Aorta (tissue), 5 donors: ENCODE data around the gene SENP3. TPM values are rescaled to one million over a fixed set of nuclear protein-coding genes. Genes with fewer than 3 reads are reported as not detected.
A peak's percentile ranks its signal among the peaks of the same experiment; 100 is the strongest.

ENCODE experiments used
- ATAC-seq: fragments of 200-7000 bp; cut with Tn5 transposase; one replicate; pipeline ENCODE4 v1.9.1; 2022; ENCODE audit warnings: moderate library complexity; ENCODE audit not compliant: low FRiP score
- DNase-seq, 2 donors: peaks; one replicate each; pipeline ENCODE4 v3.0.0-alpha.2; 2020
- H3K27ac ChIP-seq, 2 donors: one replicate each; pipeline ENCODE4 v1.5.1; 2013; ENCODE audit warnings: low read length in 2 of 2, mild to moderate bottlenecking in 2 of 2, moderate library complexity in 2 of 2, control low read depth in 1 of 2, inconsistent platforms in 1 of 2, low read depth in 1 of 2
- H3K27me3 ChIP-seq, 2 donors: one replicate each; pipeline ENCODE4 v1.6.1; 2013; ENCODE audit warnings: control low read depth in 1 of 2, low read length in 1 of 2, mild to moderate bottlenecking in 1 of 2, moderate library complexity in 1 of 2; ENCODE audit not compliant: insufficient read depth in 2 of 2, control insufficient read depth in 1 of 2
- H3K36me3 ChIP-seq, 2 donors: one replicate each; pipeline ENCODE4 v1.6.1; 2013; ENCODE audit warnings: control low read depth in 1 of 2, low read length in 1 of 2, mild to moderate bottlenecking in 1 of 2; ENCODE audit not compliant: insufficient read depth in 2 of 2, control insufficient read depth in 1 of 2
- H3K4me1 ChIP-seq, 2 donors: one replicate each; pipeline ENCODE4 v1.6.1; 2013; ENCODE audit warnings: low read length in 2 of 2, control low read depth in 1 of 2, mild to moderate bottlenecking in 1 of 2, moderate library complexity in 1 of 2; ENCODE audit not compliant: insufficient read depth in 2 of 2, control insufficient read depth in 1 of 2
- H3K4me3 ChIP-seq, 2 donors: one replicate each; pipeline ENCODE4 v1.5.1; 2013; ENCODE audit warnings: low read length in 2 of 2, control low read depth in 1 of 2, mild to moderate bottlenecking in 1 of 2
- H3K9me3 ChIP-seq: one replicate; pipeline ENCODE4 v1.6.1; 2013; ENCODE audit warnings: mild to moderate bottlenecking, low read length; ENCODE audit not compliant: control insufficient read depth
- WGBS, 2 donors: extraction: QIAGEN DNeasy Blood & Tissue Kit; methylation state at CpG; one replicate each; pipeline ENCODE4 v1.1.7; 2013; 5-methylcytosine and 5-hydroxymethylcytosine counted together
- intact Hi-C, 2 donors: fragments of 100-400 bp; cut with DNase I; formaldehyde crosslinking; loops; one replicate each; pipeline versions ENCODE4 v1.14.2 to v1.15.0; 2022
- polyA plus RNA-seq, 2 donors: library from polyadenylated mRNA; stranded (reverse); fragments of 200-250 nt; gene quantifications; one replicate each; pipeline ENCODE4 v1.2.3, GENCODE V29; 2013
- total RNA-seq, 2 donors: library from RNA; stranded (reverse); fragmentation: NEBNext Ultra II Directional; extraction: Animal tissue kit (Norgen Biotek cat#: 25700); gene quantifications; one replicate each; pipeline ENCODE4 v1.2.1, GENCODE V29; 2021
- donor health status: healthy with polysubstance abuse.
- donor health status: Bipolar disorder and iron deficiency.
- donor health status: DM: no; HTN: no; CAD: no.
- donor health status: DM: no; HTN: no; CAD: no.
- donor health status: DM: yes; HTN: yes; CAD: no.

SENP3 gene
- total and polyA plus RNA-seq, 4 donors: 36.2 to 75.1 (median 43.3) TPM

- Histone ChIP-seq H3K4me3 (peak overlapping the region; percentile 16 to 38), H3K36me3 (peaks cover 0 to 16% of the 10 kb centered on the region in 2 donors), H3K27ac (peak overlapping the region; percentile 23 to 92), H3K27me3 (no peaks in the 10 kb centered on the region), H3K9me3 (no peaks in the 10 kb centered on the region), H3K4me1 (no peaks in the 10 kb centered on the region)
- DNase-seq (peak in 1 of 2 donors; percentile 99), ATAC-seq (no peak)
- intact Hi-C loops: loop anchor here in 1 of 2 donors (5.0 kb wide), 2 partner anchors 115 to 580 kb away; partner anchors contain the start of genes PER1, TP53 and WRAP53
- 1% methylated on average over 11 of the region's 11 CpGs for WGBS, 2 donors
Measured at GRCh38 chr17:7572338-7572587, 10.5 kb downstream of the SENP3 start.

GRCh38 chr17:7572588-7573323, 11.0 kb downstream of the SENP3 start:
- intact Hi-C loops: loop anchor here in 1 of 2 donors (5.0 kb wide), 2 partner anchors 115 to 580 kb away; partner anchors contain the start of genes PER1, TP53 and WRAP53
- Histone ChIP-seq H3K4me1 (no peaks in the 10 kb centered on the region), H3K27ac (peak overlapping the region; percentile 71 to 86), H3K4me3 (peak overlapping the region; percentile 68 to 90), H3K27me3 (no peaks in the 10 kb centered on the region), H3K9me3 (no peaks in the 10 kb centered on the region), H3K36me3 (peaks cover 0 to 15% of the 10 kb centered on the region in 2 donors)
- ATAC-seq (peak; percentile 97), DNase-seq (peak; percentile 85 to 99)
- 1% methylated on average over 70 to 73 of the region's 73 CpGs for WGBS, 2 donors

GRCh38 chr17:7573324-7574080, 11.8 kb downstream of the SENP3 start:
- Histone ChIP-seq H3K36me3 (peaks cover 0 to 19% of the 10 kb centered on the region in 2 donors), H3K27me3 (no peaks in the 10 kb centered on the region), H3K9me3 (no peaks in the 10 kb centered on the region), H3K4me1 (no peaks in the 10 kb centered on the region), H3K27ac (peak overlapping the region; percentile 71 to 86), H3K4me3 (peak overlapping the region; percentile 68 to 90)
- 0 to 1% methylated on average over 63 to 71 of the region's 71 CpGs for WGBS, 2 donors
- DNase-seq: peak; percentile 95 to 96
- ATAC-seq: peak; percentile 91
- intact Hi-C loops: loop anchor here in 1 of 2 donors (5.0 kb wide), 2 partner anchors 114 to 579 kb away; partner anchors contain the start of genes PER1, TP53 and WRAP53

- WGBS, 2 donors: 21 to 22% methylated on average over 14 to 15 of the region's 15 CpGs
- H3K27ac ChIP-seq: peak overlapping the region in 1 of 2 donors; percentile 12
- peak overlapping the region in 1 of 2 donors; percentile 45 for H3K4me3 ChIP-seq
- H3K27me3 ChIP-seq: no peaks in the 10 kb centered on the region
- intact Hi-C loops: loop anchor here in 1 of 2 donors (5.0 kb wide), 2 partner anchors 113 to 578 kb away; partner anchors contain the start of genes PER1, TP53 and WRAP53
- H3K9me3 ChIP-seq: no peaks in the 10 kb centered on the region
- H3K36me3 ChIP-seq: peaks cover 0 to 19% of the 10 kb centered on the region in 2 donors
- no peak for ATAC-seq
- no peaks in the 10 kb centered on the region for H3K4me1 ChIP-seq
- DNase-seq: no peak
Measured at GRCh38 chr17:7574176-7574953, 12.6 kb downstream of the SENP3 start.

- no peak for ATAC-seq
- H3K4me3 ChIP-seq: no peak overlapping the region
- no peak overlapping the region for H3K27ac ChIP-seq
Measured at GRCh38 chr17:7575481-7575883, 13.8 kb downstream of the SENP3 start.

GRCh38 chr17:7575959-7576358, 14.2 kb downstream of the SENP3 start:
- intact Hi-C loops: no loop called here
- Histone ChIP-seq H3K27ac (no peak overlapping the region), H3K4me3 (no peak overlapping the region), H3K9me3 (no peaks in the 10 kb centered on the region), H3K36me3 (peaks cover 0 to 18% of the 10 kb centered on the region in 2 donors), H3K27me3 (no peaks in the 10 kb centered on the region), H3K4me1 (no peaks in the 10 kb centered on the region)
- no peak for ATAC-seq
- no peak for DNase-seq
- 63 to 65% methylated on average over 7 of the region's 7 CpGs for WGBS, 2 donors

More at GRCh38 chr17:7575481-7575883, 13.8 kb downstream of the SENP3 start:
- 37 to 53% methylated on average over 1 of the region's 1 CpG for WGBS, 2 donors
- Histone ChIP-seq H3K36me3 (peaks cover 0 to 18% of the 10 kb centered on the region in 2 donors), H3K4me1 (no peaks in the 10 kb centered on the region), H3K27me3 (no peaks in the 10 kb centered on the region), H3K9me3 (no peaks in the 10 kb centered on the region)
- intact Hi-C loops: no loop called here
- no peak for DNase-seq

GRCh38 chr17:7576432-7576937, 14.8 kb downstream of the SENP3 start:
- Histone ChIP-seq H3K4me1 (no peaks in the 10 kb centered on the region), H3K27me3 (no peaks in the 10 kb centered on the region), H3K27ac (no peak overlapping the region), H3K36me3 (peaks cover 0 to 18% of the 10 kb centered on the region in 2 donors), H3K9me3 (no peaks in the 10 kb centered on the region), H3K4me3 (no peak overlapping the region)
- intact Hi-C loops: no loop called here
- ATAC-seq (no peak), DNase-seq (no peak)
- 78 to 79% methylated on average over 14 of the region's 14 CpGs for WGBS, 2 donors
